ENCODE measurements around the gene RASAL2.

GRCh38 chr1:178046591-178047270, 47.2 kb upstream of the RASAL2 start:
- TF ChIP-seq CTCF (IDR thresholded peaks at IDR 0.05) (no peak), POLR2A (IDR thresholded peaks at IDR 0.05) (no peak)
